ENCODE measurements around the gene HNF1B. TPM values are rescaled to one million over a fixed set of nuclear protein-coding genes. Genes with fewer than 3 reads are reported as not detected.

The HNF1B gene
- total RNA-seq, 2 donors from 2014 or later, result 22.3 to 37.6 TPM

DNA sequence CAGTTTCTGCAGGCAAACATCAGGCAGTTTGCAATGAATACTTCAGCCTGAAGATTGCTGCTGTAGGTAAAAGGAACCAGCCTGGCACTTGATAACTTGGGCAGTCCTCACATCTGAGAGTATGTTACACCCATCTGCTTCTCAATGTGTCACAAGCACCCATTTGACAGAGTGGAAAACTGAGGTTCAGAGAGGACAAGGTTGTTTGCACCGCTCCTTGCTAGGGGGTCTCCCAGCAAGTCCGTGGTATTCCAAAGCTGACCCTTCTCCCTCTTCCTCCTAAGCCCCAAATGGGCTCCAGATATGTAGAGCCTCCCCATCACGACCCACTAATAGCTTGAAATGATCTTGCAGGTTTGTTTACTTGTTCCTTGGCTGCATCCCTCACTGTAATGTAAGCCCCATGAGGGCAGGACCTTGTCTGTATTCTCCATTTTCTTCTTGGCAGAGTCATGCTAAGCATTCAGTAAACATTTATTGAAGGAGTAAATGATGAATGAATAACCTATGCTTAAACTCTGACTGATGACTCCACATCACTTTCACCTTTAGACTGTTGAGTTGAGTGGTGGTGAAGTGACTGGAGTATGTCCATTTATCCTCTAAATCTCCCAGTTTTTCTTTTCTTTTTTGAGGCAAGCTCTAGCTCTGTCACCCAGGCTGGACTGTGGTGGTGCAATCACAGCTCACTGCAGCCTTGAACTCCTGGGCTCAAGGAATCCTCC, 26.4 kb downstream of the HNF1B start:
- Histone ChIP-seq H3K9me3 (no peaks in the 10 kb centered on the region), H3K27me3 (no peaks in the 10 kb centered on the region), H3K4me1 (peaks cover 73% of the 10 kb centered on the region), H3K27ac (peak overlapping the region; percentile 53 to 95 (median 90)), H3K36me3 (replicated peaks in 1 of 2; ENCODE audit: insufficient read depth in 1 of 2, low read depth in 2 of 2) (peaks cover 0 to 2% of the 10 kb centered on the region in 2 donors), H3K4me3 (no peak overlapping the region)
- ATAC-seq (no peak), DNase-seq (no peak)
- 83 to 95% methylated on average over 3 of the region's 3 CpGs for WGBS, 2 donors
- TF ChIP-seq, protein P1, sequence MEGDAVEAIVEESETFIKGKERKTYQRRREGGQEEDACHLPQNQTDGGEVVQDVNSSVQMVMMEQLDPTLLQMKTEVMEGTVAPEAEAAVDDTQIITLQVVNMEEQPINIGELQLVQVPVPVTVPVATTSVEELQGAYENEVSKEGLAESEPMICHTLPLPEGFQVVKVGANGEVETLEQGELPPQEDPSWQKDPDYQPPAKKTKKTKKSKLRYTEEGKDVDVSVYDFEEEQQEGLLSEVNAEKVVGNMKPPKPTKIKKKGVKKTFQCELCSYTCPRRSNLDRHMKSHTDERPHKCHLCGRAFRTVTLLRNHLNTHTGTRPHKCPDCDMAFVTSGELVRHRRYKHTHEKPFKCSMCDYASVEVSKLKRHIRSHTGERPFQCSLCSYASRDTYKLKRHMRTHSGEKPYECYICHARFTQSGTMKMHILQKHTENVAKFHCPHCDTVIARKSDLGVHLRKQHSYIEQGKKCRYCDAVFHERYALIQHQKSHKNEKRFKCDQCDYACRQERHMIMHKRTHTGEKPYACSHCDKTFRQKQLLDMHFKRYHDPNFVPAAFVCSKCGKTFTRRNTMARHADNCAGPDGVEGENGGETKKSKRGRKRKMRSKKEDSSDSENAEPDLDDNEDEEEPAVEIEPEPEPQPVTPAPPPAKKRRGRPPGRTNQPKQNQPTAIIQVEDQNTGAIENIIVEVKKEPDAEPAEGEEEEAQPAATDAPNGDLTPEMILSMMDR (IDR thresholded peaks at IDR 0.05), result no peak
- TF ChIP-seq POLR2A (IDR thresholded peaks at IDR 0.05), result no peak
- intact Hi-C loops (cut with DNase I), result no loop called here

DNA sequence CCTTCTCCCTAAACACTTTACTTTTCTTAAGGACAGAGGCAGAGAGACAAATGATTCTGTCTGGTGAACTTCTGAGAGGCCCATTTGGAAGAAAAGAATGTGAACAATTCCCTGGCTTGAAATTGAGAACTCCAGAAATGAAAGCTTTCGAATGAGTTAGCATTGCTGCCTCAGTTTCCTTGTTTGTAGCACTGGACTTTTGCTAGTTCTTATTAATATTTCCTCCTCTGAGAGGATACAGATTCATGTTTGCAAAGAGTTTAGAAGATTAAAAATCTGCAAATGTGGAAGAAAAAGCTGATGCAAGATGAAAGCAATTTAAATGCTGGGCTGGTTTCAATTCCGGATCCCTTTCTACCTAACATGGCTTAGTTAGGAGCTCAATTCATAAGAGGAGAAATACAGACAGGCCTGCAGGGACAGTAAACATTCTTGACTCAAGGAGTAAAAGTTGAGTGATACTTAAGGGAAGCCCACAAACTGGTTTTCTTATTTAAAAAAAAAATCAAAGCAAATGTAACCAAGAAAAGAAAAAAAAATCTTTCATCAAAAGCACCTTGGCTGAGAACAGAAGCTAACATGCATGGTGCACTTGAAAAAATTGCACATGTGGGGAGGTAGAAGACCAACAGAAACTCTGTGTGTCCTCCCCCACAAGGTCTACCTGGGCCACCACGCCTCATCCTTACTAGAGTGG, 27.1 kb downstream of the HNF1B start:
- H3K4me1 ChIP-seq, result peaks cover 80% of the 10 kb centered on the region
- intact Hi-C loops (cut with DNase I), result no loop called here
- no peaks in the 10 kb centered on the region for H3K27me3 ChIP-seq
- no peak for TF ChIP-seq POLR2A (IDR thresholded peaks at IDR 0.05)
- TF ChIP-seq, protein P1 (IDR thresholded peaks at IDR 0.05), result no peak
- H3K4me3 ChIP-seq, result no peak overlapping the region
- ATAC-seq (no peak), DNase-seq (no peak)
- WGBS, 2 donors, result 67 to 69% methylated on average over 3 of the region's 3 CpGs
- H3K36me3 ChIP-seq (replicated peaks in 1 of 2; ENCODE audit: insufficient read depth in 1 of 2, low read depth in 2 of 2), result peaks cover 0 to 2% of the 10 kb centered on the region in 2 donors
- no peaks in the 10 kb centered on the region for H3K9me3 ChIP-seq
- peak overlapping the region; percentile 79 to 95 (median 90) for H3K27ac ChIP-seq

DNA sequence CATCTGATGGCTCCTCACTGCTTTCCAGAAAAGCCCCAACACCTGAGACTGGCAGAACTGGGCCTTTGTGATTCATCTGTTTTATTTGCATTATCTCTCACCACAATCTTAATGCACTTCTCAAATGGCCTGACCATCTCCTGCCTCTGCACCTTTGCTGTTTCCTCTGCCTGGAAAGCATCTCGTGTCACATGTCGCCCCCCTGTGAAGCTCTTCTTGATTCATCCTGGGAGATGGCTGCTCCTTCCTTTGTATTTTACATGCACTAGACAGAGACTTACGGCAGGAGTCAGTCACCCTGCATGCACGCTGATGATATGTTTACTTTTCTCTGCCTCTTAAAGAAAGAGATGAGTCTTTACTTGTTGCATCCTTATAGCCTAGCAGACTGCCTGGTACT, 30.0 kb downstream of the HNF1B start:
- 55 to 74% methylated on average over 4 of the region's 4 CpGs for WGBS, 2 donors
- Histone ChIP-seq H3K36me3 (replicated peaks in 1 of 2; ENCODE audit: insufficient read depth in 1 of 2, low read depth in 2 of 2) (no peaks in the 10 kb centered on the region), H3K27me3 (no peaks in the 10 kb centered on the region), H3K9me3 (no peaks in the 10 kb centered on the region), H3K4me3 (no peak overlapping the region), H3K27ac (peak overlapping the region; percentile 90 to 95 (median 91)), H3K4me1 (peaks cover 87% of the 10 kb centered on the region)
- intact Hi-C loops (cut with DNase I), result no loop called here
- ATAC-seq, result no peak
- DNase-seq, result no peak
- TF ChIP-seq, protein P1 (IDR thresholded peaks at IDR 0.05), result no peak
- no peak for TF ChIP-seq POLR2A (IDR thresholded peaks at IDR 0.05)

DNA sequence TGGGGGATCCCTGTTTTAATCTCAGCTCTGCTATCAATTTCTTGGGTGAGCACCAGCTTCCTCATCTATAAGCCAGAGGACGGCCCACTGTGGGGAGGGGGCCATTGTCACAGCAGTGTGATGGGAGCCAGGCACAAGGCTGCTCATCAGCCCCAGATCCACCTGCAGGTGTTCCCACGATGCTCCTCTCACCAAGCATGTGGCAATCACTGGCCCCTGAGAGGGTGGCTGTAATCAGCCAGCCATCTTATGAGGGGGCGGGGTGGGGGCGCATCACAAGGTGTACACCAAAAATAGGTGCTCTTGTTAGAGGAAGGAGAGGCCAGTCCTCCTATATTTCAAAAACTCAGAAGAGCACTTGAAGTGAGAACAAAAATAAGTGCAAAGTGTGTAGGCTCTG, 31.2 kb downstream of the HNF1B start:
- peaks cover 98% of the 10 kb centered on the region for H3K4me1 ChIP-seq
- no peaks in the 10 kb centered on the region for H3K27me3 ChIP-seq
- intact Hi-C loops (cut with DNase I), result no loop called here
- H3K9me3 ChIP-seq, result no peaks in the 10 kb centered on the region
- WGBS, 2 donors, result 11 to 28% methylated on average over 4 of the region's 4 CpGs
- ATAC-seq (peak; percentile 36), DNase-seq (peak; percentile 78 to 93 (median 86))
- H3K27ac ChIP-seq, result peak overlapping the region; percentile 90 to 95 (median 91)
- TF ChIP-seq, protein P1 (IDR thresholded peaks at IDR 0.05), result peak in 1 of 7 experiments; percentile 9
- TF ChIP-seq POLR2A (IDR thresholded peaks at IDR 0.05), result no peak
- H3K36me3 ChIP-seq (replicated peaks in 1 of 2; ENCODE audit: insufficient read depth in 1 of 2, low read depth in 2 of 2), result no peaks in the 10 kb centered on the region
- no peak overlapping the region for H3K4me3 ChIP-seq
